ENCODE results near the gene P3H2. TPM values are rescaled to one million over a fixed set of nuclear protein-coding genes. Genes with fewer than 3 reads are reported as not detected.
"Not testable (repeated sequence)": the region's sequence is repeated elsewhere in the genome, so short reads cannot be mapped to it uniquely, and the experiment has no call there.

The P3H2 gene
- total RNA-seq, 2 donors from 2014 or later: 285 to 322 TPM

- Mint-ChIP-seq H3K27ac (no peak overlapping the region), H3K4me1 (peaks cover 34% of the 10 kb centered on the region), H3K27me3 (ENCODE audit: insufficient read depth) (no peaks in the 10 kb centered on the region), H3K4me3 (no peak overlapping the region), H3K36me3 (ENCODE audit: low read depth) (peaks cover 13% of the 10 kb centered on the region), H3K9me3 (no peaks in the 10 kb centered on the region)
- TF ChIP-seq, protein P1, sequence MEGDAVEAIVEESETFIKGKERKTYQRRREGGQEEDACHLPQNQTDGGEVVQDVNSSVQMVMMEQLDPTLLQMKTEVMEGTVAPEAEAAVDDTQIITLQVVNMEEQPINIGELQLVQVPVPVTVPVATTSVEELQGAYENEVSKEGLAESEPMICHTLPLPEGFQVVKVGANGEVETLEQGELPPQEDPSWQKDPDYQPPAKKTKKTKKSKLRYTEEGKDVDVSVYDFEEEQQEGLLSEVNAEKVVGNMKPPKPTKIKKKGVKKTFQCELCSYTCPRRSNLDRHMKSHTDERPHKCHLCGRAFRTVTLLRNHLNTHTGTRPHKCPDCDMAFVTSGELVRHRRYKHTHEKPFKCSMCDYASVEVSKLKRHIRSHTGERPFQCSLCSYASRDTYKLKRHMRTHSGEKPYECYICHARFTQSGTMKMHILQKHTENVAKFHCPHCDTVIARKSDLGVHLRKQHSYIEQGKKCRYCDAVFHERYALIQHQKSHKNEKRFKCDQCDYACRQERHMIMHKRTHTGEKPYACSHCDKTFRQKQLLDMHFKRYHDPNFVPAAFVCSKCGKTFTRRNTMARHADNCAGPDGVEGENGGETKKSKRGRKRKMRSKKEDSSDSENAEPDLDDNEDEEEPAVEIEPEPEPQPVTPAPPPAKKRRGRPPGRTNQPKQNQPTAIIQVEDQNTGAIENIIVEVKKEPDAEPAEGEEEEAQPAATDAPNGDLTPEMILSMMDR (conservative IDR thresholded peaks at IDR 0.05): no peak
- 92 to 97% methylated on average over 2 of the region's 2 CpGs for WGBS, 2 experiments (ENCODE audit: insufficient coverage in 1 of 2, insufficient read length in 1 of 2)
- Histone ChIP-seq H3K4me3 (ENCODE audit: low read length) (no peak overlapping the region), H3K9ac (ENCODE audit: extremely low read depth, low read length, poor library complexity, severe bottlenecking) (no peak overlapping the region), H3K9me3 (ENCODE audit: control insufficient read depth, low read length) (no peaks in the 10 kb centered on the region), H3K27me3 (ENCODE audit: control insufficient read depth, insufficient read depth, low read length, poor library complexity, severe bottlenecking) (no peaks in the 10 kb centered on the region), H3K4me1 (ENCODE audit: control insufficient read depth, insufficient read depth, low read length) (peaks cover 15% of the 10 kb centered on the region), H3K27ac (ENCODE audit: low read depth, low read length) (no peak overlapping the region), H3K36me3 (ENCODE audit: control insufficient read depth, insufficient read depth, low read length) (peaks cover 70% of the 10 kb centered on the region)
- no peak for DNase-seq
These were observed 45.9 kb downstream of the P3H2 start for GRCh38 chr3:190074817-190075216.

DNA sequence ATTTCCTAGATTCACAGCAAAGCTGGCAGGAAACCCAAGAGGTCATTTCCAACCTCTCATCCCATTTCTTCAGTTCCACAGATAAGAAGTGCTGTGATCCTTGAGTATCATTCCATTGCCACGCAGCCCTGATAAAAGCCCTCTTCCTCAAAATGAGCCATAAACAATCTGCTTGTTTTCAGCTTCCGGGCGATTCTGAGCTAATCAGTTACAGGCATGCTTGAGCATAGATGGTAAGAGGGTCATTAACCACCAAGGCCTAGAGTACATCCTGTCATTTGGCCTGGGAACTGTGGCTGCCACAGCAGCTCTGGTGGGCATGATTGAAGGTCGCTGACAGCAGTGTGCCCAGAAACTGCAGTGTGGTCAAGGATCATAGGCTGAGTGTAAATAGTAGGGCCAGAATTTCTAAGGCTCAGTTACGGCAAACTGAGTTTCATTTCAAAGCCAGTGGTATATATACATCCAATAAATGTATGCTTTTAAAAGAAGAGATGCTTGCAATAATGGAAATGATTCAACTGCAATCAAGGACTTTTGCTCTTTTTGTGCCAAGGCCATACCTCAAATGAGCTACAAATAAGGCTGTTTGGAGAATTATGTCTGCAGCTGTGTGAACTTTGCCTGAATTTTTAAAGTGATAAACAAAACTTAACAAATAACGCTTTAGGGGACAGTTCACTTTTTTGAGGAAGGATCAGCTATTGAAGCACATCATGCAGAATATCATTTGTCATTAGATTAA lies 47.3 kb downstream of the P3H2 start:
- no peak for DNase-seq
- Histone ChIP-seq H3K9me3 (ENCODE audit: control insufficient read depth, low read length) (no peaks in the 10 kb centered on the region), H3K36me3 (ENCODE audit: control insufficient read depth, insufficient read depth, low read length) (peaks cover 79% of the 10 kb centered on the region), H3K4me1 (ENCODE audit: control insufficient read depth, insufficient read depth, low read length) (peaks cover 10% of the 10 kb centered on the region), H3K27ac (ENCODE audit: low read depth, low read length) (no peak overlapping the region), H3K9ac (ENCODE audit: extremely low read depth, low read length, poor library complexity, severe bottlenecking) (no peak overlapping the region), H3K27me3 (ENCODE audit: control insufficient read depth, insufficient read depth, low read length, poor library complexity, severe bottlenecking) (no peaks in the 10 kb centered on the region), H3K4me3 (ENCODE audit: low read length) (no peak overlapping the region)
- no peak overlapping the region for H3K27ac Mint-ChIP-seq
- H3K9me3 Mint-ChIP-seq: no peaks in the 10 kb centered on the region
- peaks cover 15% of the 10 kb centered on the region for H3K36me3 Mint-ChIP-seq (ENCODE audit: low read depth)
- TF ChIP-seq, protein P1 (conservative IDR thresholded peaks at IDR 0.05): no peak
- H3K4me3 Mint-ChIP-seq: no peak overlapping the region
- H3K4me1 Mint-ChIP-seq: peaks cover 29% of the 10 kb centered on the region
- WGBS, 2 experiments (ENCODE audit: insufficient coverage in 1 of 2, insufficient read length in 1 of 2): 90 to 94% methylated on average over 3 to 6 of the region's 6 CpGs
- no peaks in the 10 kb centered on the region for H3K27me3 Mint-ChIP-seq (ENCODE audit: insufficient read depth)

- H3K4me1 Mint-ChIP-seq: peaks cover 29% of the 10 kb centered on the region
- peaks cover 76% of the 10 kb centered on the region for H3K36me3 ChIP-seq (ENCODE audit: control insufficient read depth, insufficient read depth, low read length)
- H3K9me3 ChIP-seq (ENCODE audit: control insufficient read depth, low read length): no peaks in the 10 kb centered on the region
- TF ChIP-seq, protein P1 (conservative IDR thresholded peaks at IDR 0.05): no peak
- H3K9ac ChIP-seq (ENCODE audit: extremely low read depth, low read length, poor library complexity, severe bottlenecking): no peak overlapping the region
- no peak overlapping the region for H3K27ac Mint-ChIP-seq
- H3K4me3 Mint-ChIP-seq: no peak overlapping the region
- peaks cover 15% of the 10 kb centered on the region for H3K36me3 Mint-ChIP-seq (ENCODE audit: low read depth)
- H3K9me3 Mint-ChIP-seq: no peaks in the 10 kb centered on the region
- no peaks in the 10 kb centered on the region for H3K27me3 ChIP-seq (ENCODE audit: control insufficient read depth, insufficient read depth, low read length, poor library complexity, severe bottlenecking)
- 100% methylated on average over 1 of the region's 1 CpG; no CpG with 5 or more reads in 1 of the 2 experiments for WGBS, 2 experiments (ENCODE audit: insufficient coverage in 1 of 2, insufficient read length in 1 of 2)
- no peak overlapping the region for H3K4me3 ChIP-seq (ENCODE audit: low read length)
- H3K27ac ChIP-seq (ENCODE audit: low read depth, low read length): no peak overlapping the region
- no peaks in the 10 kb centered on the region for H3K27me3 Mint-ChIP-seq (ENCODE audit: insufficient read depth)
- no peak for DNase-seq
- H3K4me1 ChIP-seq (ENCODE audit: control insufficient read depth, insufficient read depth, low read length): peaks cover 4% of the 10 kb centered on the region
These were observed 47.8 kb downstream of the P3H2 start for GRCh38 chr3:190072856-190073255.

GRCh38 chr3:190071921-190072320 lies 48.8 kb downstream of the P3H2 start:
- not testable (repeated sequence) for H3K27ac Mint-ChIP-seq; H3K27me3 ChIP-seq (ENCODE audit: control insufficient read depth, insufficient read depth, low read length, poor library complexity, severe bottlenecking); H3K4me3 ChIP-seq (ENCODE audit: low read length); H3K4me3 Mint-ChIP-seq; H3K9ac ChIP-seq (ENCODE audit: extremely low read depth, low read length, poor library complexity, severe bottlenecking); H3K27me3 Mint-ChIP-seq (ENCODE audit: insufficient read depth); DNase-seq; H3K27ac ChIP-seq (ENCODE audit: low read depth, low read length); H3K9me3 Mint-ChIP-seq; H3K4me1 ChIP-seq (ENCODE audit: control insufficient read depth, insufficient read depth, low read length); H3K9me3 ChIP-seq (ENCODE audit: control insufficient read depth, low read length)
- Mint-ChIP-seq H3K36me3 (ENCODE audit: low read depth) (peaks cover 21% of the 10 kb centered on the region), H3K4me1 (peaks cover 23% of the 10 kb centered on the region)
- H3K36me3 ChIP-seq (ENCODE audit: control insufficient read depth, insufficient read depth, low read length): peaks cover 75% of the 10 kb centered on the region
- 90 to 97% methylated on average over 7 to 9 of the region's 9 CpGs for WGBS, 2 experiments (ENCODE audit: insufficient coverage in 1 of 2, insufficient read length in 1 of 2)

Measured in endodermal cell (in vitro differentiated cells).